Measurements from ENCODE around the gene NXPH4.

NXPH4 gene

DNA sequence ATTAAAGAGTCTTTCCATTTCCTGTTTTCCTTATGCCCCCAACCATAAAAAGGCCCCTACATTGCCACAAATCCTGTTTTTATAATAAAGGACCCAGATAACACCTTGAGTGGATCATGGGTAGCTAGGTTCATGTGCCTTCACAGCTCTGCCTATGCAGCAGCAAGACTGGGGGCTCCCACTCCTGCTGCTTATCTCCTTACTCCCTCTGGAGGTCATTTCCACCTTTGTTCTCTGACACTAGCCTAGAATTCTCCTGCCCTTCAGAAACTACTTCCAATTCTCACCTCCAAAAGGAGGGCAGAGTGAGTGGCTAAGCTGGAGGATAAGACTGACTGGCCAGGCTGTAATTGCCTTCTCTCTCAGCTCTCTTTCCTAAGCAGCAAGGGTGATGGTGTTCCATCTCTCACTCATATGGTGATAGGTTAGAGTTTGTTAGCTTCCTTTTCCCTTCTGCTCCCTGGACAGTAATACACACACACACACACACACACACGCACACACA, 54.4 kb downstream of the NXPH4 start:
- Histone ChIP-seq H3K9me3 (ENCODE audit: control insufficient read depth in 2 of 2, low read length in 2 of 2) (no peaks in the 10 kb centered on the region), H3K4me3 (ENCODE audit: low read length in 2 of 2) (no peak overlapping the region), H3K9ac (ENCODE audit: low read depth in 1 of 2, low read length in 2 of 2) (no peak overlapping the region), H3K27me3 (ENCODE audit: control insufficient read depth in 2 of 2, insufficient read depth in 2 of 2, low read length in 2 of 2) (no peaks in the 10 kb centered on the region), H3K27ac (ENCODE audit: low read depth in 2 of 2, low read length in 2 of 2) (no peak overlapping the region), H3K4me1 (ENCODE audit: control insufficient read depth in 2 of 2, insufficient read depth in 2 of 2, low read length in 2 of 2) (no peaks in the 10 kb centered on the region), H3K36me3 (ENCODE audit: control insufficient read depth in 2 of 2, insufficient read depth in 2 of 2, low read length in 2 of 2) (peaks cover 53 to 56% of the 10 kb centered on the region in 2 donors)

DNA sequence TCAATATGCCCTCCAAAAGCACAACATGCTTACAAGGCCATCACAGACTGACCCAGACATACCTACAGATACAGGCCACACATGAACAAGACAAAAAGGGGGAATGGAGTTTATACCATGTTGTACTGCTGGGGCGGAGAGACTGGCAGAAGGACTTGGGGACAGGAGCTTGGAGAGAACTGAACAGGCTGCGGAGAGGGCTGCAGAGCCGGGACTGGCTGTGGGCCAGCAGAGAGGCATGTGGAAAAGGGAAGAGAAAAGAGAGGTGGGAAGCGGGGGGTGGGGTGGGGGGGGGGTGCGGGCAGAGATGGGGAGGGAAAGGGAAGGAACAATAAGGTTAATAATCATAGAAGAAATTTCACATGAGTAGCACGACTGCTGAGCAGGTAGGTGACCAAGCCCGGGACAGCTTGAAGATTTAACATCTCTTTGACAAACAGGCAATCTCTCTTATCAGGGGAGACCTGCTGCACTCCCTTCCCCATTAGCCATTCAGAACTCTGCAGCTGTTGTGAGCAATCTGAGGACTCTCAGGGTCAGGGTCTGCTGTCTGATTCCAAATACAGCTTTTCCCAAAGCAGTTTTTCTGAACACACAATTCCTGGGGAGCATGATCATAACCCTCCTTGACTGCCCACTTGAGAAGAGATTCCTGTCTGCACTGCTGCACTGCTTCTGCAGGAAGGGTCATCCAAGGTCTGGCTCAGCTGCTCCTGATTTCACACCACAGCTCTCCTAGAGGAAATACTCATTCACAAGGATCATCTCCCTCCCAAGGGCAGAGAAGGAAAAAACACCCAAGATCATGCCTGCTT, 56.0 kb downstream of the NXPH4 start:
- H3K9me3 ChIP-seq (ENCODE audit: control insufficient read depth in 2 of 2, low read length in 2 of 2), result no peaks in the 10 kb centered on the region
- no peaks in the 10 kb centered on the region for H3K4me1 ChIP-seq (ENCODE audit: control insufficient read depth in 2 of 2, insufficient read depth in 2 of 2, low read length in 2 of 2)
- H3K27me3 ChIP-seq (ENCODE audit: control insufficient read depth in 2 of 2, insufficient read depth in 2 of 2, low read length in 2 of 2), result no peaks in the 10 kb centered on the region
- no peak overlapping the region for H3K27ac ChIP-seq (ENCODE audit: low read depth in 2 of 2, low read length in 2 of 2)
- no peak overlapping the region for H3K9ac ChIP-seq (ENCODE audit: low read depth in 1 of 2, low read length in 2 of 2)
- H3K36me3 ChIP-seq (ENCODE audit: control insufficient read depth in 2 of 2, insufficient read depth in 2 of 2, low read length in 2 of 2), result peaks cover 45 to 52% of the 10 kb centered on the region in 2 donors
- H3K4me3 ChIP-seq (ENCODE audit: low read length in 2 of 2), result no peak overlapping the region

DNA sequence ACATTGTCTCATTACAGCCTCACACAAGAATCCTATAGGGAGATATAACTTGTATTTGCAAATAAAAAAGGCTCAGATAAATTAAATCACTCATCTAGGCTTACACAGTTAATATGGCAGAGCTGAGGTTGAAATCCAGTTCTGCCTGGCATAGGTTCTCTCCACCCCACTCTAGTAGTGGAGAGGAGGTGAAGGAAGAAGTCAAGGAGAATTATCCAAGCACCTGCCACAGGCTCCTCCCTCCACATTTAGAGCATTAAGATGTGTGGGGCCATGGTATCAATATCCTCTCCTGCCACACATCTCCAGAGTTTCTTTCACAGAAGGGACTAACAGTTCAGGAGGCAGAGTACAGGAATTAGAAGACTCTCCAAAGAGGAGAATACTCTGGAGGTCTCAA, 56.9 kb downstream of the NXPH4 start:
- no peaks in the 10 kb centered on the region for H3K27me3 ChIP-seq (ENCODE audit: control insufficient read depth in 2 of 2, insufficient read depth in 2 of 2, low read length in 2 of 2)
- H3K9me3 ChIP-seq (ENCODE audit: control insufficient read depth in 2 of 2, low read length in 2 of 2), result no peaks in the 10 kb centered on the region
- H3K4me3 ChIP-seq (ENCODE audit: low read length in 2 of 2), result no peak overlapping the region
- H3K36me3 ChIP-seq (ENCODE audit: control insufficient read depth in 2 of 2, insufficient read depth in 2 of 2, low read length in 2 of 2), result peaks cover 48 to 51% of the 10 kb centered on the region in 2 donors
- no peak overlapping the region for H3K9ac ChIP-seq (ENCODE audit: low read depth in 1 of 2, low read length in 2 of 2)
- no peaks in the 10 kb centered on the region for H3K4me1 ChIP-seq (ENCODE audit: control insufficient read depth in 2 of 2, insufficient read depth in 2 of 2, low read length in 2 of 2)
- H3K27ac ChIP-seq (ENCODE audit: low read depth in 2 of 2, low read length in 2 of 2), result no peak overlapping the region
